Prostate gland (tissue), 2 donors: Measurements from ENCODE around the gene RND3.

Experiments
- POLR2AphosphoS5 ChIP-seq: sonication (generic); formaldehyde crosslinking; IDR thresholded peaks from one replicate; pipeline ENCODE4 v1.6.1; 2017; ENCODE audit warnings: antibody characterized with exemption
- TF ChIP-seq, protein P1 (sequence below), 4 experiments: fragments of 200-600 bp in 2 of 4; fragments of 450-650 bp in 2 of 4; sonication (generic) in 2 of 4; IDR thresholded peaks; 1 replicate in 3 of 4; 2 replicates in 1 of 4; pipeline ENCODE4 v1.5.1; 2016 to 2019; ENCODE audit warnings: antibody characterized with exemption in 4 of 4, mild to moderate bottlenecking in 2 of 4, moderate library complexity in 2 of 4

DNA sequence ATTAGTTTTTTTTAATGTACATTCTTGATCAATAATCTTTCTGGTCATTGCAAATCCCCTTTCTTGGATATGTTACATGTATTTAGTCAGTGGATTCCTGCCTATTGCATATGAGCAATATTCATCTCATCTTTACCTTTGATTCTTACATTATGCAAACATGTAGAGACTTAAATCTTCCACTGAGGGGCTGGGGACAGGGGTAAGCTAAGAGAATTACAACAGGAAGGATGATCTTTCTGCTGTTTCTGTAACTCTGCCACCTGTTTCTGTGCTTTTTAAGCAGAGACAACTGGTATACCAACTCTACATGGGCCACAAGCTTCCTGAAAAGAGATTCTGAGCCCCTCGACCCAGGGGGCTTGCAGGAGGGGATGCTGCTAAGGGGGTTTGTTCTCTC, 68.6 kb downstream of the RND3 start:
- TF ChIP-seq, protein P1, sequence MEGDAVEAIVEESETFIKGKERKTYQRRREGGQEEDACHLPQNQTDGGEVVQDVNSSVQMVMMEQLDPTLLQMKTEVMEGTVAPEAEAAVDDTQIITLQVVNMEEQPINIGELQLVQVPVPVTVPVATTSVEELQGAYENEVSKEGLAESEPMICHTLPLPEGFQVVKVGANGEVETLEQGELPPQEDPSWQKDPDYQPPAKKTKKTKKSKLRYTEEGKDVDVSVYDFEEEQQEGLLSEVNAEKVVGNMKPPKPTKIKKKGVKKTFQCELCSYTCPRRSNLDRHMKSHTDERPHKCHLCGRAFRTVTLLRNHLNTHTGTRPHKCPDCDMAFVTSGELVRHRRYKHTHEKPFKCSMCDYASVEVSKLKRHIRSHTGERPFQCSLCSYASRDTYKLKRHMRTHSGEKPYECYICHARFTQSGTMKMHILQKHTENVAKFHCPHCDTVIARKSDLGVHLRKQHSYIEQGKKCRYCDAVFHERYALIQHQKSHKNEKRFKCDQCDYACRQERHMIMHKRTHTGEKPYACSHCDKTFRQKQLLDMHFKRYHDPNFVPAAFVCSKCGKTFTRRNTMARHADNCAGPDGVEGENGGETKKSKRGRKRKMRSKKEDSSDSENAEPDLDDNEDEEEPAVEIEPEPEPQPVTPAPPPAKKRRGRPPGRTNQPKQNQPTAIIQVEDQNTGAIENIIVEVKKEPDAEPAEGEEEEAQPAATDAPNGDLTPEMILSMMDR (IDR thresholded peaks at IDR 0.05), result no peak
- no peak for TF ChIP-seq POLR2AphosphoS5
